DND-41 (cell line): ENCODE measurements around the gene LLPH.

ENCODE experiments used
- ATAC-seq: fragments of 200-7000 bp; cut with Tn5 transposase; 3 replicates; pipeline ENCODE4 v1.9.1; 2021; ENCODE audit warnings: low read depth; ENCODE audit not compliant: insufficient read depth
- DNase-seq: peaks from one replicate; pipeline ENCODE4 v3.0.0-alpha.2; 2020
- H2AFZ ChIP-seq: 2 replicates; pipeline ENCODE4 v1.6.0; 2012; ENCODE audit warnings: low read depth, low read length
- H3K27ac ChIP-seq: 2 replicates; pipeline ENCODE4 v1.5.1; 2012; ENCODE audit warnings: low read length, inconsistent platforms
- H3K27me3 ChIP-seq: fragments of 200-600 bp; sonication (generic); 2 replicates; pipeline ENCODE4 v1.6.0; 2012; ENCODE audit warnings: low read length, mild to moderate bottlenecking, inconsistent platforms; ENCODE audit not compliant: insufficient read depth, poor library complexity
- H3K36me3 ChIP-seq: 2 replicates; pipeline ENCODE4 v1.5.1; 2012; ENCODE audit warnings: low read length, inconsistent platforms; ENCODE audit not compliant: insufficient read depth
- H3K4me1 ChIP-seq: 2 replicates; pipeline ENCODE4 v1.5.1; 2012; ENCODE audit warnings: mild to moderate bottlenecking, low read length; ENCODE audit not compliant: insufficient read depth
- H3K4me2 ChIP-seq: 2 replicates; pipeline ENCODE4 v1.6.0; 2012; ENCODE audit warnings: mild to moderate bottlenecking, moderate library complexity, low read length, inconsistent platforms; ENCODE audit not compliant: insufficient read depth
- H3K4me3 ChIP-seq, 2 experiments: fragments of 200-600 bp in 1 of 2; shearing (Covaris generic) in 1 of 2; 2 replicates each; pipeline ENCODE4 v1.5.1; 2012 to 2016; ENCODE audit warnings: inconsistent platforms in 2 of 2, low read length in 2 of 2, mild to moderate bottlenecking in 2 of 2, low read depth in 1 of 2, moderate library complexity in 1 of 2
- H3K79me2 ChIP-seq: 2 replicates; pipeline ENCODE4 v1.6.0; 2012; ENCODE audit warnings: low read length, inconsistent platforms; ENCODE audit not compliant: insufficient read depth
- H3K9ac ChIP-seq: 2 replicates; pipeline ENCODE4 v1.6.0; 2012; ENCODE audit warnings: low read depth, mild to moderate bottlenecking, inconsistent platforms, low read length, moderate library complexity
- H3K9me3 ChIP-seq: 2 replicates; pipeline ENCODE4 v1.5.1; 2012; ENCODE audit warnings: low read length, moderate library complexity, mild to moderate bottlenecking, inconsistent platforms; ENCODE audit not compliant: insufficient read depth, severe bottlenecking
- H4K20me1 ChIP-seq: 2 replicates; pipeline ENCODE4 v1.6.0; 2012; ENCODE audit warnings: low read length; ENCODE audit not compliant: insufficient read depth
- EZH2 ChIP-seq: IDR thresholded peaks from 3 replicates; pipeline ENCODE4 v1.6.1; 2012; ENCODE audit warnings: borderline replicate concordance, low read depth, mild to moderate bottlenecking, moderate library complexity, low read length, inconsistent platforms; ENCODE audit not compliant: severe bottlenecking
- TF ChIP-seq, protein P1 (sequence below): IDR thresholded peaks from 2 replicates; pipeline ENCODE4 v1.5.1; 2012; ENCODE audit warnings: borderline replicate concordance, low read length, moderate library complexity, mild to moderate bottlenecking; ENCODE audit not compliant: poor library complexity, severe bottlenecking; ENCODE audit errors: extremely low read depth

The LLPH gene

DNA sequence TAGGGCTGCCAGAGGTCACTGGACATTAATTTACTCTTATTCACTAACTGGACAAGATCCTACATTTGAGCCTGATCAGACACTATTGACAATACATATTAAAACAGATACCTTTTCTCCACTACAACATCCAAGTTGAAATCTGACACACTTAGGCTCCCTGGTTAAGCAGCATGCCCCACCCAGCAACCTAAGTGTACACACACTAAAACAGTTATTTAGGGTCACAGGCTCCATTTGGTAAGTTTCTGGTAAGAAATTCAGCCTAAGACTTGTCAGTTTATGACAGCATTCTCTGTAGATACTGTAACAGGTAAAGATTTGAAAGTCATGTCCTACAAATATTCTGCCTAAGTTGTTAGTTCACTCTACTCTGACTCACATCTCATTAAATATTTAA is 12.3 kb upstream of the LLPH start:
- Histone ChIP-seq H3K79me2 (no peaks in the 10 kb centered on the region), H3K4me3 (no peak overlapping the region), H3K9ac (no peak overlapping the region), H3K27ac (no peak overlapping the region), H3K4me2 (no peak overlapping the region), H3K36me3 (peaks cover 88% of the 10 kb centered on the region), H3K9me3 (peaks cover 34% of the 10 kb centered on the region), H4K20me1 (no peaks in the 10 kb centered on the region), H3K27me3 (no peaks in the 10 kb centered on the region), H2AFZ (no peak overlapping the region), H3K4me1 (no peaks in the 10 kb centered on the region)
- TF ChIP-seq, protein P1, sequence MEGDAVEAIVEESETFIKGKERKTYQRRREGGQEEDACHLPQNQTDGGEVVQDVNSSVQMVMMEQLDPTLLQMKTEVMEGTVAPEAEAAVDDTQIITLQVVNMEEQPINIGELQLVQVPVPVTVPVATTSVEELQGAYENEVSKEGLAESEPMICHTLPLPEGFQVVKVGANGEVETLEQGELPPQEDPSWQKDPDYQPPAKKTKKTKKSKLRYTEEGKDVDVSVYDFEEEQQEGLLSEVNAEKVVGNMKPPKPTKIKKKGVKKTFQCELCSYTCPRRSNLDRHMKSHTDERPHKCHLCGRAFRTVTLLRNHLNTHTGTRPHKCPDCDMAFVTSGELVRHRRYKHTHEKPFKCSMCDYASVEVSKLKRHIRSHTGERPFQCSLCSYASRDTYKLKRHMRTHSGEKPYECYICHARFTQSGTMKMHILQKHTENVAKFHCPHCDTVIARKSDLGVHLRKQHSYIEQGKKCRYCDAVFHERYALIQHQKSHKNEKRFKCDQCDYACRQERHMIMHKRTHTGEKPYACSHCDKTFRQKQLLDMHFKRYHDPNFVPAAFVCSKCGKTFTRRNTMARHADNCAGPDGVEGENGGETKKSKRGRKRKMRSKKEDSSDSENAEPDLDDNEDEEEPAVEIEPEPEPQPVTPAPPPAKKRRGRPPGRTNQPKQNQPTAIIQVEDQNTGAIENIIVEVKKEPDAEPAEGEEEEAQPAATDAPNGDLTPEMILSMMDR = no peak
- TF ChIP-seq EZH2 = no peak
- DNase-seq (no peak), ATAC-seq (no peak)

GRCh38 chr12:66141299-66141698 is 10.7 kb upstream of the LLPH start:
- H3K79me2 ChIP-seq = no peaks in the 10 kb centered on the region
- H3K4me1 ChIP-seq = no peaks in the 10 kb centered on the region
- H3K36me3 ChIP-seq = peaks cover 97% of the 10 kb centered on the region
- no peak overlapping the region for H3K4me2 ChIP-seq
- DNase-seq (no peak), ATAC-seq (no peak)
- no peaks in the 10 kb centered on the region for H3K27me3 ChIP-seq
- no peak overlapping the region for H3K27ac ChIP-seq
- no peak for TF ChIP-seq EZH2
- TF ChIP-seq, protein P1 = no peak
- H4K20me1 ChIP-seq = no peaks in the 10 kb centered on the region
- no peak overlapping the region for H3K4me3 ChIP-seq
- H3K9me3 ChIP-seq = peaks cover 34% of the 10 kb centered on the region
- no peak overlapping the region for H3K9ac ChIP-seq
- H2AFZ ChIP-seq = no peak overlapping the region

DNA sequence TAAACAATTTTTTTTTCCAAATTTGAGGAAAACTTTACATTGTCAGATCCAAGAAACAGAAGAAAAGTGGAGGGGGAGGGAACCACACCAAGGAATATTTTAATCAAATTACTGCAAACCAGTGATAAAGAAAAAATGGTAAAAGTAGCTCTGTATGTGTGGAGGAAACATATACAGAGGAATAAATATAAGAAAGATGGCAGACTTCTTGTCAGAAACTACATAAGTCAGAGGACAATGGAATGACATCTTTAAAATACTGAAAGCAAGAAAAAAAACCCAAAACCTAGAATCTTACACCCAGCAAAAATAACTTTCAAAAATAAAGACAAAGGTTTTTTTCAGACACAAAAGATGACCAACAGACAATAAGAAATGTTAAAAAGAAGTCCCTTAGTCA is 10.2 kb upstream of the LLPH start:
- Histone ChIP-seq H3K79me2 (no peaks in the 10 kb centered on the region), H3K9ac (no peak overlapping the region), H4K20me1 (no peaks in the 10 kb centered on the region), H3K4me2 (no peak overlapping the region), H3K27me3 (no peaks in the 10 kb centered on the region), H3K27ac (no peak overlapping the region), H2AFZ (no peak overlapping the region), H3K9me3 (peaks cover 34% of the 10 kb centered on the region), H3K4me1 (no peaks in the 10 kb centered on the region), H3K36me3 (peaks cover 95% of the 10 kb centered on the region), H3K4me3 (no peak overlapping the region)
- no peak for DNase-seq
- no peak for ATAC-seq
- TF ChIP-seq EZH2 = no peak
- TF ChIP-seq, protein P1 = no peak

DNA sequence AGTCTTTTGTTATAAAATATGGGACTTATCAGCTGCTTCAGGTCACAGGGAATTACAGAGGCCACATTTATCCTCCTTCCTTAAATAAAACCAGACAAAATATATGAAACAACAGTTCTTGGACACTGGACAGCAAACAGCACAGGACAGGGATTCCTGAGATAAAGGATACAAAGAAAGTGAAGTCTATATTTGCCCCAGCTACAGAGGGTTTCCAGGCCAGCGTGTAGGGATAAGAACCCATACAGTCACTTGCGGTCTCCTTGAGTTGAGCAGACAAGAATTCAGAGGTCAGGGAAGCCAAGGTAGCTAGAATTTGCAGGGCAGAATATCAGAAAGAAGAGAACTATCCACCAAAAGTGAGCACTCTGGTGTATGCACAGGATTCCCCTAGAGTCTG is 8.8 kb upstream of the LLPH start:
- Histone ChIP-seq H3K4me3 (no peak overlapping the region), H3K9ac (no peak overlapping the region), H3K4me2 (no peak overlapping the region), H2AFZ (no peak overlapping the region), H3K36me3 (peaks cover 81% of the 10 kb centered on the region), H3K9me3 (peaks cover 34% of the 10 kb centered on the region), H3K27me3 (no peaks in the 10 kb centered on the region), H3K27ac (no peak overlapping the region), H4K20me1 (no peaks in the 10 kb centered on the region), H3K4me1 (no peaks in the 10 kb centered on the region), H3K79me2 (no peaks in the 10 kb centered on the region)
- ATAC-seq (no peak), DNase-seq (no peak)
- TF ChIP-seq EZH2 = no peak
- TF ChIP-seq, protein P1 = no peak
